ENCODE data around the gene TMBIM1. TPM values are rescaled to one million over a fixed set of nuclear protein-coding genes. Genes with fewer than 3 reads are reported as not detected.

Gene TMBIM1
- 100 to 1,000 TPM; 273 to 375 TPM for total RNA-seq

- peak within 1 kb of the TSS; percentile 88 for H3K4me3 ChIP-seq
- H3K9me3 ChIP-seq = no peaks in the 10 kb centered on the region
- H3K9ac ChIP-seq (ENCODE audit: low read depth in 2 of 2, low read length in 2 of 2) = peak within 1 kb of the TSS; percentile 97 to 99
- H3K27me3 ChIP-seq = no peaks in the 10 kb centered on the region
- peaks cover 18% of the 10 kb centered on the region for H3K4me1 ChIP-seq
- H3K27ac ChIP-seq = peak within 1 kb of the TSS; percentile 98
- intact Hi-C loops (cut with DNase I) = no loop called here
- H3K36me3 ChIP-seq = no peaks in the 10 kb centered on the region
- peak; percentile 84 for TF ChIP-seq CTCF (IDR thresholded peaks at IDR 0.05)
- peak; percentile 85 for DNase-seq
Observed at GRCh38 chr2:218292048-218293014, at the start of gene TMBIM1. TMBIM1 (minus strand) TSS chr2:218292503; CDS start chr2:218282141, 10,362 bp downstream.

GRCh38 chr2:218341381-218341780, 49.1 kb upstream of the TMBIM1 start:
- TF ChIP-seq CTCF (IDR thresholded peaks at IDR 0.05) = no peak
- H3K4me1 ChIP-seq = no peaks in the 10 kb centered on the region
- no peak overlapping the region for H3K27ac ChIP-seq
- H3K36me3 ChIP-seq = no peaks in the 10 kb centered on the region
- no peak overlapping the region for H3K9ac ChIP-seq (ENCODE audit: low read depth in 2 of 2, low read length in 2 of 2)
- intact Hi-C loops (cut with DNase I) = no loop called here
- H3K27me3 ChIP-seq = no peaks in the 10 kb centered on the region
- H3K9me3 ChIP-seq = no peaks in the 10 kb centered on the region
- no peak overlapping the region for H3K4me3 ChIP-seq
- DNase-seq = no peak

- intact Hi-C loops (cut with DNase I) = no loop called here
- Histone ChIP-seq H3K36me3 (no peaks in the 10 kb centered on the region), H3K4me3 (no peak overlapping the region), H3K9ac (ENCODE audit: low read depth in 2 of 2, low read length in 2 of 2) (no peak overlapping the region), H3K27ac (no peak overlapping the region), H3K9me3 (no peaks in the 10 kb centered on the region), H3K4me1 (no peaks in the 10 kb centered on the region), H3K27me3 (no peaks in the 10 kb centered on the region)
- TF ChIP-seq CTCF (IDR thresholded peaks at IDR 0.05) = no peak
- no peak for DNase-seq
Observed at GRCh38 chr2:218340656-218341055, 48.4 kb upstream of the TMBIM1 start.

- Histone ChIP-seq H3K4me3 (no peak overlapping the region), H3K4me1 (no peaks in the 10 kb centered on the region), H3K9me3 (no peaks in the 10 kb centered on the region), H3K9ac (ENCODE audit: low read depth in 2 of 2, low read length in 2 of 2) (no peak overlapping the region), H3K27me3 (no peaks in the 10 kb centered on the region), H3K27ac (no peak overlapping the region), H3K36me3 (no peaks in the 10 kb centered on the region)
- no peak for TF ChIP-seq CTCF (IDR thresholded peaks at IDR 0.05)
- DNase-seq = no peak
- intact Hi-C loops (cut with DNase I) = no loop called here
Observed at GRCh38 chr2:218334531-218334930, 42.2 kb upstream of the TMBIM1 start.

GRCh38 chr2:218332920-218333645, 40.8 kb upstream of the TMBIM1 start:
- H3K9ac ChIP-seq (ENCODE audit: low read depth in 2 of 2, low read length in 2 of 2) = peak overlapping the region in 1 of 2 donors; percentile 24
- no peaks in the 10 kb centered on the region for H3K27me3 ChIP-seq
- H3K4me1 ChIP-seq = no peaks in the 10 kb centered on the region
- H3K27ac ChIP-seq = peak overlapping the region; percentile 36
- no peak for TF ChIP-seq CTCF (IDR thresholded peaks at IDR 0.05)
- intact Hi-C loops (cut with DNase I) = no loop called here
- no peaks in the 10 kb centered on the region for H3K9me3 ChIP-seq
- DNase-seq = peak; percentile 19
- H3K36me3 ChIP-seq = no peaks in the 10 kb centered on the region
- no peak overlapping the region for H3K4me3 ChIP-seq
